ENCODE data around the gene MAB21L4.

MAB21L4 gene

DNA sequence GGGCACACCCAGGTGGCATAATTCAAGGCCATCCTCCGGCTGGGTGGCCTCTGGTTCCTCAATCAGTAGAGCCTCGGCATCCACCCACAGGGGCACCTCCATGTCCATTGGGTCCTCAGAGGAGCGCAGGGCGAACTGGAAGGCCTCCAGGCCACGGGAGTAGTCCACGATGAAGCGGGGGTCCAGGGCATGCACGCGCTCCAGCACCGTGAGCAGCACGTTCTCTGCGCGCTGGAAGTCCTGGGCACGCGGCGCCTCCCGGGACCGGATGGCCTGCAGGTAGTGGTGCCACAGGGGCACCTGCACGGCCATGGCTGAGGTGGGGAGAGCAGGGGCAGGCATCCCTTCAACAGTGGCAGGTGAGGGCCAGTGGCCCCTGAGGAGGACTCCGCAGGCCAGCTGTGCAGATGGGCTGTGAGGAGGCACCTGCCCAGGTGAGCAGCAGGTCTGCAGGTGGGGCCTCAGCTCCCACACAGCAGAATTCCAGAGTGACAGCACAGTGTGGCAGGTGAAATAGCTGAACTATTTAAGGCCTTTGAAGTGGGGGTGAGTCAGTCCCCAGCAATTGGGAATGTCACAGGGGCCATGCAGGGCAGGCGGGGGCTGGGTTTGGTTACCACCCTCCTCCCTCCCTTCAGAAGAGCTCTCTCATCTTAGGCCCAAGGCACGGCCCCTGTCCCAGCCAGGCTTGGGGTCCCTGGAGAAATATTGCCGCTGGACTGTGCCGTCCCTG lies at the start of gene MAB21L4:
MAB21L4 (minus strand) TSS at position 501 of the 733 bp plus-strand sequence; CDS start at position 342, 159 bp downstream.
- peak; percentile 86 for DNase-seq

DNA sequence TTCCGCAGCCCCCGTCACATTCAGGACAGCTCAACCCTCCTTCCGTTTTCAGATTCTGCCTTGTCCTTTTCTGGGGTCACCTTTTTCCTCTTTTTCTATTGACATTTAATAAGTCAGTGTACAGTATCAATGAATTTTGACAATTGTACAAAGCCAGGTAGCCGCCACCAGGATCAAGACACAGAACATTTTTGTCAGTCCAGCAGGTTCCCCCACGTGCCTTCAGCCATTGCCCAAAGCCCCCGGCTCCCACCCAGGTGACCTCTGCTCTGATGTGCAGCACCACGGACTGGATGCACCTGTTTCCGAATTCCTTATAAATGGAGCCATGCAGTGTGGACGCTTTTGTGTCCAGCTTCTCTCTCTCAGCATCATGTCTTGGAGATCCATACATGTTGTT lies 40.1 kb upstream of the MAB21L4 start:
- DNase-seq = no peak

DNA sequence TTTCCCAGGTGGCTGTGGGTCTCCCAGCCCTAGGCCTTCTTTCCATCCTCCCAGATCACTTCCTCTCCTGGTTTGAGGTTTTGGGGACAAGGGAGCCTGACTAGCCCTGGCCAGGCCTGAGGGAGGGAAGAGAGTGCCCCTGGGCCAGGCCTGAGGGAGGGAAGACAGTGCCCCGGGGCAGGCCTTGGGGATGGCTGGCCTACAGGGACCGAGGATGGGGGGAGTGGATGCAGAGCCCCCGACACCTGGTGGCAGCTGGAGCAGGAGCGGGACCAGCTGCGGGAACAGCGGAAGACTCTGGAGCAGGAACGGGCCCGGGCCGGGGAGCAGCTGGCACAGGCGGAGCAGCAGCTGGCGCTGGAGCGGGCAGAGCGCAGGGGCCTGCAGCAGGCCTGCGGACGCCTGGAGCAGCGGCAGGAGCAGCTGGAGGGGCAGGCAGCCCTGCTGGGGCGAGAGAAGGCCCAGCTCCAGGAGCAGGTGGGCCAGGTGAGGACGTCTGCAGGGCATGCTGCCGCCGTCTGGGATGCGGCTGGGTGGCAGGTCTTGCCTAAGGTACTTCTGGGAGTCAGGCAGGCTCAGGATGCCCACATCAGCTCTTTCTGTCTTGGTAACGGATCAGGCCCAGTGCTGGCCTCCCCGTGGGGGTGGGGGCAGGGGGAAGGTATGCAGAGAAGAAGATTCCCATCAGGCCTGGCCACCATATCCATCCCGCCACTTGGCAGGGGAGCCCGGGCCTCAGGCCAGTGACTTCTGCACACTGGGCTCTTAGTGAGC lies 39.3 kb upstream of the MAB21L4 start:
- DNase-seq = no peak

DNA sequence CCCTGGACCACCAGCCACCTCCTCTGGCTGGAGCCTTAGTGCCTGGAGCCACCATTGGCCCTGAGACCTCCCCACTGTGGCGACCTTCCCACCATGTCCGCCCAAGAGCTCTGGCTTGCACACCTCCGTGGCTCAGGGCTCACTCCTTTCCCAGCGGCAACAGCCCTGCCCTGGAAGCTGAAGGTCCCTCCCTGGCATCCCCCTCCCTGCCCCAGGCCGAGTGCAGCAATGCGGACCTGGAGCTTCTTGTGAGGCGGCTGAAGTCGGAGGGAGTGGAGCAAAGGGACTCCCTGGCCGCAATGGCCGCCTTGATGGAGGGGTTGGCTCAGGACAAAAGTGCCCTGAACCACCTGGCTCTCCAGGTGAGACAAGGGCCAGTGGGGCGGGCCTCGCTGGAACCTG lies 38.7 kb upstream of the MAB21L4 start:
- no peak for DNase-seq

DNA sequence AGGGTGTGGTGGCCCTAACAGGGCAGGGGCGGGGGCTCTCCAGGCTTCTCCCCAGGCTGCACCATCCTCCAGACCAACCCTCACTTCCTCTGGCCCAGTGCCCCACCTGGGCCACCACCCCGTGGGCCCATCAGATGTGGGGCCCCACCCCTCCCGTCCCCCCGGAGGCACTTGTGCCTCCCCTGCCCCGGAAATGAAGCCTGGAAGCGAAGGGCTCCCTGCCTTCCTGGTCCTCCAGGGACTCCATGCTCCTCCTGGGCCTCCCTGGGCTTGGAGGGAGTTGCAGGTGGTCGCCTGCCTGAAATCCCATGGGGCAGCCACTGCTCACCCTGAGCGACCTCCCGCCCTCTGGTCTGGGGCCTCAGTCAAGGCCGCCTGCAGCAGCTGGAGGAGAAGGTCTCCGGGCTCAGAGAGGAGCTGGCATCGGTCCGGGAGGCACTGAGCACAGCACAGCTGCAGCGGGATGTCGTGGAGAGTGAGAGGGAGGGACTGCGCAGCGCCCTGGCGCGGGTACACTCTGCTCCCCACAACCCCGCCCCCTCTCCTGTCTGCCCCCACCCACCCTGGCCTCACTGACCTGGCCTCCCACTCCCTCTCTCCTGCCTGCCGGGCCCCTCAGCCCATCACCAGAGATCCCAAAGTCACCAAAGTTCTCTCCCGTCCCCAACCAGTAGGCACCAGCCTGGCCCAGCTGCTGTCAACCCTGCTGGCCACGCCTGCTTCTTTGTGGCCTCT lies 38.2 kb upstream of the MAB21L4 start:
- peak; percentile 66 for DNase-seq

DNA sequence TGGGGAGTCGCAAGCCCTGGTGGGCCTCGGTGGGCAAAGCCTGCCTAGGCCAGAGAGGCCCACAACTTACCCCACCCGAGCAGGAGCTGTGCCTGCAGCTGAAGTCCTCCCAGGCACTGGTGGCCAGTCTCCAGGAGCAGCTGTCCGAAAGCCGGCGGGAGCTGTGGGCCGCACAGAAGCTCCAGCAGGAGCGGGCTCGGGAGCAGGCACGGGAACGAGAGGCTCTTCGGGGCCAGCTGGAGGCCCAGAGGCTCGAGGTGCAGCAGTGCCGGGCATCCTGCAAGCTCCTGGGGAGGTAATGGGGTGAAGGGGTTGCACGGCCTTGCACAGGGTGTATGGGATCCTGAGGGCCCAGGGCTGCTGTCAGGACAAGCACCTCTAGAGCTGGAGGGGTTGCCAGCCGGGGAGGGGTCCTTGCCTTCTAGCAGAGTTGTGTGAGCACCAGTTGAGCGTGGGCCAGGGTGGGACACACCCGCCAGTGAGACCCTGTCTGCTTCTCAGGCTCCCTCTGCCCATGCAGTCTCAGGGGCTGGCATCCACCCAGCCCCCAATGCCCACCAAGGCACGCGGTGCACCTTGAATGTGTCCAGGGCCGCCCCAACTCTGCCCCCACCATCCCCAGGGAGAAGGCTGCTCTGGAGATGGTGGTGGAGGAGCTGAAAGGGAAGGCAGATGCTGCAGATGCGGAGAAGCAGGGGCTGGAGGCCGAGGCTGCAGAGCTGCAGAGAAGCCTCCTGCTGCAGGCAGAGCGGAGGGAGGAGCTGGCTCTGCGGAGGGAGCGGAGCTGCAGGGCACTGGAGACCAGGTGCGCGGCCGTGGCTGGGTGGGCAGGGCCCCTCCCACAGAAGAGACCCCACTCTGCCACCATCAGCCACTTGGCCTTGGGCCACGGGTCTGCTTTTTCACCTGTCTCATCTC lies 37.4 kb upstream of the MAB21L4 start:
- peak; percentile 58 for DNase-seq

DNA sequence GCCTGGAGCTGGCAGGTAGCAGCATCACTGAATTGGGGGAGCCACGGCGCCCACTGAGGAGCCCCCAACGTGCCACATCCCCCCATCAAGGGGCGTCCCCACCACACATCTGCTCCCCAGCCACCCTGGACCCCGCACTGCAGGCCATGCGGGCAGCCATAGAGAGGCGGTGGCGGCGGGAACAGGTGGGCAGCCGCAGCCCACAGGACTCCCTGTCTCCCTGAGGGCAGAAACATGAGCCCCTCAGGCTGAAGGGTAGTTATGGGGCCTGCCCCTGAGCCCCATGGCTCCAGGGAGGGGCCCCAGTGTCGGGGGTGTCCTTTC lies 36.7 kb upstream of the MAB21L4 start:
- no peak for DNase-seq

DNA sequence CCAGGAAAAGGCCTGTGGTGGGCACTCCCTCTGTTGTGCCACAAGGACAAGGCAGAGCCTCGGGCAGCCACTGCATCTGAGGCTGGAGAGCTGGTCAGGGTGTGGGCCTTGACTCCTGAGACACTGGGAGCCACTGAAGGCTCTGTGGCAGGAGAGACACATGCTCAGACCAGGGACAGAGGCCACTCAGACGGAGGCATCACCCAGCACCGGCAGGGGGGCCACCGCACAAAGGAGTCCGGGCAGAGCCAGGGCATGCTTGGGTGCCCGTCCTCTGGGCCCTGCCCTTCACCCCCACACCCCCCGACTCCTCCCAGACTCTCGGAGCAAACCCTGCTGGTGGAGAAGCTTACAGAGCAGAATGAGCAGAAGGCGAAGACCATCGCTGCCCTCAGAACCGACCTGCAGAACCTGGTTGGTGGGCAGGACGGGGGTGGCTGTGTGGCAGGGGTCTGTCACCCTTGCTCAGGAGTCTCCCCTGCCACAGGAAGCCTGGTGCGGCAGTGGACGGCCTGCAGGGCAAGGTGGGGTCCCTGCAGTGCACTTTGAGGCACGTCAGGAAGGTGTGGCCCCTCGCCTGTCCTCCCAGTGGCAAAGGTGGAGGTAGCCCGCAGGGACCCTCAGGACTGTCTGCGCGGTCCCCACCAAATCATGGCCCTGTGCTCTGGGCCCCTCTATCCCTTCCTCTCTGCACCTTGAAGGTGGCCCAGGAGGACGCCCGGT lies 36.2 kb upstream of the MAB21L4 start:
- DNase-seq = no peak

DNA sequence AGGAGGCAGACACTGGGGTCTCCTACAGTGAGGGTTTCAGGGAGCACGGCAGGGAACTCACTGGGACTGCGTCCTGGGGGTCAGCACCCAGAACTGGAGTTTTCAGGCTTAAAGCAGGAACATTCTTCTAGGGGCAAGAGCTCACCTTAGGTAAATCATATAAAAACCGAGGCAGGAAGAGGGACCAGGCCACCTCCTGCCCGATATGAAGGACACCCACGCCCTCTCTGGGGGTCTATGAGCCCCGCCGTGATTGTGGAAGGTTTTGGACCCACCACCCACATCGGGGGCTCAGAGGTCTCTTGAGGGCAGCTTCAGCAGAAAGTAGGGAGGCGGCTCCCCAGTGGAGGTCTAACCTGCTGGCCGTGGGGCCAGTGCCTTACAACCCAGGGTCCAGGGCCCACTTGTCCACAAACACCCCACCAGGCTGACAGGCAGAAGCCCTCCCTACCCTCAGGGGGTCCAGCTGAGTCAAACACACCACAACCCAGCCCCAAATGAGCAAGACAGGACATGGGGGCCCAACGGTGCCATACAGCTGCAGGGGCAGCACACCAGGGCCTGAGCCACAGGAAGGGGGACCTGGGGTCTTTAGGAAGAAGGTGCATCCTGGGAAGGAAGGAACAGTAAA lies 35.5 kb upstream of the MAB21L4 start:
- DNase-seq = no peak

DNA sequence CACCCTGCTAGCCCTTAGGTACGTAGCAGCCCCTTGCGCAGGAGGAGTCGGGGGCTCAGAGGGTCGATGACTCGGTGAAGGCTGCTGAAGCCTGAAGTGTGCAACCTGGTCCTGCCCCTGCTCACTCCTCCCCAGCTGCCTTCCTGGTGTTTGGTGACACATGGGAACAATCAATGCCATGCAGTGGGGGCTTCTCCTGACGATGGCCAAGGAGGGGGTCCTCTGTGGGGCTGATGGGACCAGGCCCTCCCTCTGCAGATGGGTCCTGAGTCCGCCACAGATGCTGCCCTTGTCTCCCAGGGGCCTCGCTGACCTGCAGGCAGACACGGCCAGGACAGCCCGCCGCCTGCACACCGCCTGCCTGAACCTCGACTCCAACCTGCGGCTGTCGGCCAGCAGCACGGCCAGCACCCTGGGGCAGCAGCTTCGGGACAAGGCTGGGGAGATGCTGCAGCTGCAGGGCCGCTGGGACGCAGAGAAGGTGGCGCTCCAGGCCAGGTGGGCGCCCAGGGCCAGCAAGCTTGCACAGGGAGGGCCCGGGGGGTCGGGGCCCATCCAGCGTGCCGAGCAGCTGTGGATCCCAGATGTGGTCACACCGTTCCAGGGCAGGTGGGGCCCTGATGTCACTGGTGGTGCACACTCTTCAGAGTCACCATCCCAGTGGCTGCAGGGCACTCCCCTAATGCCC lies 34.8 kb upstream of the MAB21L4 start:
- no peak for DNase-seq

DNA sequence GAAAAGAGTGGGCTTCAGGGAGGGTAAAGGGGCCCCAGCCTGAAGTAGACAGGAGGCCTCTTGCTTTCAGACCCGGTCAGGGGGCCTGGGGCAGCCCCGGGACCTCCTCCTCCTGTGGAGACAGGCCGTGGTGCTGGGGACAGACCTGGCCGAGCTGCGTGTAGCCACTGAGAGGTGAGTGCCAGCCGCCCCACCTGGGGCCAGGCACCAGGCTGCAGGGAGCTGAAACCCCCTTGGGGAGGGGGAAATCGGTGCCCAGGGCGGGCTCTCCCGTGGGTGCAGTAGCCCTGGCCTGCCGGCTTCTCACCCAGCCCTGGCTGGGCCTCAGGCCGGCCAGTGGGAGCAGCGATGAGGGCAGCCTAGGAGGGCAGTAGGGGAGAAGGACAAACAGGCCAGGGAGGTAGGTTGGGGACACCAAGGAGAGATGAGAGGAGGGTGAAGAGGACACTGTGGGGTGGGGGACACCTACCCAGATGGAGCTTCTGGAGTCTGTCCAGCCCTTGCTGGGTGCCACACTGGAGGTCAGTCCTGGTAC lies 34.2 kb upstream of the MAB21L4 start:
- no peak for DNase-seq

DNA sequence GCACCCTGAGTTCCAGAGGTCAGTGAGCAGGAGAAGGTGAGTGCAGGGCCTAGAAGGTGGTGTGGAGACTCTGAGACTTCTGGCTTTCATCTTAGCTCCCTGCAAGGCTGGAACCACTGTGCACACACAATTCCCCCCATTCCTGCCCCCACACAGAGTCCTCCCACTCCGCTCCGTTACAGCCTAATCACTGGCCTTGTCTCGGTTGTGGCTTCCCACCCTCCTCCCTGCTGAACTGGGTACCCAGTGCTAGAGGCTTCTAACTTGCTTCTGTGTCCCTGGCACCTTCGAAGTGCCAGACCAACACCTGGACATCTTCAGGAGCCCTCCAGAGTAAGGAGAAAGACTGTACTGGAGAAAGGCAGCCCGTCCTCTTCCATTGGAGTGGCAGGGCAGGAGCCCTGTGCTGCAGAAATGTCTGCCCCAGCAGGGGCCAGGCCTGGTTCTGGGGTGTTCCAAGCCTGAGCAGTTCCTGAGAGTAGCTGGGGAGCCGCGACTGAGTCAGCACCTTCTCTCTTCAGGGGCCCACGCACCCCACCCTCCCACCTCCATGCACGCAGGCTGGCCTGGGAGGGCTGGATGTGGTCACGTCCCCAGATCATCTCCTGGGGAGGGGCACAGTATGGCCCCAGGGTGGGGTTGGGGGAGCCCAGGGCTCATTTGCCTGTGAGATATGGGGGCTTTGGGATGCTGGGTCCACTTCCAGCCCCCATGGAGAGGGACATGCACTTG lies 33.6 kb upstream of the MAB21L4 start:
- DNase-seq = no peak

DNA sequence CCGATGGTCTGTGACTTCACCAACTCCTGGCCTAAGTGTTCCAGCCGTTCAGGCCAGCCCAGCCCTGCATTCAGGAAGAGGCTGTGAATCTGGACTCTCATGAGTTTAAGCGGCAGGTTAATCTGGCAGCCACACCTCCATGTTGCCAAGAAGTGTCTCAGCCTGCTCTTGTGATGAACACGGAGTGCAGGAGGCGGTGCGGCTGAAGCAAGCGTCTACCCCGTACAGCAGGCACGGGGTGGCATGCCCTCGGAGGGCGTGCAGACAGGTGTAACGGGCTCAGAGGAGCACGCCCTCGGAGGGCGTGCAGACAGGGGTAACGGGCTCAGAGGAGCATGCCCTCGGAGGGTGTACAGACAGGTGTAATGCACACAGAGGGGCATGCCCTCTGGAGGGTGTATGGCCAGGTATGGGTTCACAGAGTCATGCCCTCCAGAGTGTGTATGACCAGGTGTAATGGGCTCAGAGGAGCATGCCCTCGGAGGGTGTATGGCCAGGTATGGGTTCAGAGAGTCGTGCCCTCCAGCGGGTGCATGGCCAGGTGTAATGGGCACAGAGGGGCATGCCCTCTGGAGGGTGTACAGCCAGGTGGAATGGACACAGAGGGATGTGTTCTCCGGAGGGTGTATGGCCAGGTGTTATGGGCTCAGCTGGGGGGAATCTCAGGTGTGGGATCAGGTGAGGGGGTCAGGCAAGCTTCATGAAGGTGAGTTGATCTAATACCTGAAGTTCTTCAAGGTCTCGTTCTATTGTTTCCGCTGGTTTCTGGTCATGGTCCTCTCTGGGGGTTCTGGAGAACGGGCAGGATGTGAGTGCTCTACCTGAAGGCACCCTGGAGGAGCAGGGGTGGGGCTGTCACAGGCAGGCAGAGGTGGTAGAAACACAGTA lies 32.8 kb upstream of the MAB21L4 start:
- DNase-seq = no peak

DNA sequence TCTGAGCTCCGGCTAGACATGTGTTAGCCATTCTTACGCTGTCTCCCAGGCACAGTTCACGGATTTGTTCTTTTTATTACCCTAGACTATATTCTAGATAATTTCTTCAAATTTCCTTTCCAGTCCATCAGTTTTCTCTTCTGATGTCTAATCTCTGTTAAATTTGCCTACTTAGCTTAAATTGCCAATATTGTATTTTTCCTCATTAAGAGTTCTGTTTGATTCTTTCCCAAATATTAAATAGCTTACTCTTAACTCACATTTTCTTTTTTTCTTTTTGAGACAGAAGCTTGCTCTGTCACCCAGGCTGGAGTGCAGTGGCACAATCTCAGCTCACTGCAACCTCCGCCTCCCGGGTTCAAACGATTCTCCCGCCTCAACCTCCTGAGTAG lies 31.4 kb upstream of the MAB21L4 start:
- DNase-seq = no peak

DNA sequence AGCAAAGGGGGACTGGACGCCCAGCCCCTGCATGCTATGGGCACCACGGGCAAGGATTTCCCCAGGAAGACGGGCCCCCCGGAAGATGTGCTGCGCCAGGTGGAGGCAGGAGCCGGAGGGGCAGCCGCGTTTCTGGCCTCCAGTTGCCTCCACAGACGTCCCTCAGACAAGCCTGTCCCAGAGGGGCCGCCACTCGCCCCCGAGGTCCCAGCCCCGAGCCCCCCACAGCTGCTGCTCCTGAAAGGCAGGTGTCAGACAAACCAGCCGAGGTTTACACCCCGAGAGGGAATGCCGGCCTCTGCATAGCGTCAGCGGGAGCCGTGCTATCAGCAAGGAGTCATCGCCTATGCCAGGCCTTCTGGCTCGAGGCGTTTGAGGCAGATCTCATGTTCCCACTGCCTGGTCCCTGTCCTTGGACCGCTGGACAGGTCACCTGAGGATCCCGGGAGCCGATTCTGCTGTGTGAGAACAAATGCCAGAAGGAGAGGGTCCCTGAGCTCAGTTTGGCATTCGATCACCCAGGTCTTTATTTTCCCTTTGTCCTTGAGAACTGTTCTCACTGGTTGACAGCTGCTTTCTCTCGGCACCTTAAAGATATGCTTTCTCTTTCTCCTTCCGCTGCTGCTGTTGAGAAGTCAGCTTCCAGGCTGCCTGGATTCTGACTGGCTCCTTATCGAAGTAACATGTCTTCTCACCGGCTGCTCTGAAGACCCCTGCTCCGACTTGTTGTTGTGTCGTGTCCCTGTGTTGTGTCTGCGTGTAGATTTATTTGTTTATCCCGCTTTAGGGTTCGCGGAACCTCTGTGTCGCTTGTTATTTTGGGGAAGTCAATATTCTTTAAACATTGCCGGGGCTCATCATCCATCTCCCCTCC lies 30.8 kb upstream of the MAB21L4 start:
- peak; percentile 60 for DNase-seq

DNA sequence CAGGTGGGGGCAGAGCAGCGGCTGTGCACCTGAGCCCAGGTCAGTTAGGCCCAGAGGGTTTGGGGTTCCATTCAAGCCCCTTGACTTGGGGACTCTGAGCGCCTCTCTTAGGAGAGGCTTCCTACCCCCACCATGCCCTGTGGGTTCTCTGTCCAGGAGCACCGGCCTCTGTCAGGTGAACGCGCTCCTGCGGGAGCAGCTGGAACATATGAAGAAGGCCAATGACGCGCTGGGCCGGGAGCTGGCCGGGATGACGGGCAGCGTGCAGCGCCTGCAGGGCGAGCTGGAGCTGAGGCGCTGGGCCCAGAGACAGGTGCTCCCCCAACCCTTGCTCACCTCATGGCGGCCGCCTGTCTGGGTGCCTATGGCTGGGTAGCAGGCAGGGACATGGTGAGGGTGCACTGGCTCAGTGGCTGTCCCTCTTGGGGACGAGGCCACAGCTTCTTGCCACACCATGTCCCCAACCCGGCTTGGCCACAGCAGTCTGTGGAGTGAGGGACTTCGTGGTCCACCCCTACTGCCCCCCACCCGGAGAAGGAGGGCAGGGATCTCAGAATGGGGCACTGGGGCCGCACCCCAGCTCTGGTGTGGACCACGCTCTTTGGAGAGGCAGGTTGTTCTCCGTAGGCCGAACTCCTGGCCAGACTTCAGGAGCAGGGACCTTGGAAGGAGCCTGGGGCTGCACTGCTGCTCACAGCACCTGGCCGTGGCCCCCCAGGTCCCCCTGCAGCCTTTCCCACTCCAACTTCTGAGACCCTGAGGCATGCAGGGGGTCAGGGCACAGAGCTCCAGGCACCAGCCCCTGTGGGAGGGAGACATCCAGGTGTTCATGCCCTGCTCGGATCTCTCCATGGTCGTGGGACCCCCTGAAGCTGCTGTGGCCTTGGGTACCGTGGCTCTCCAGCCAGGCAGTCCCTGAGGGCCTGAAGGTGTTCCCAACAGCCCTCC lies 29.9 kb upstream of the MAB21L4 start:
- DNase-seq = peak; percentile 86

DNA sequence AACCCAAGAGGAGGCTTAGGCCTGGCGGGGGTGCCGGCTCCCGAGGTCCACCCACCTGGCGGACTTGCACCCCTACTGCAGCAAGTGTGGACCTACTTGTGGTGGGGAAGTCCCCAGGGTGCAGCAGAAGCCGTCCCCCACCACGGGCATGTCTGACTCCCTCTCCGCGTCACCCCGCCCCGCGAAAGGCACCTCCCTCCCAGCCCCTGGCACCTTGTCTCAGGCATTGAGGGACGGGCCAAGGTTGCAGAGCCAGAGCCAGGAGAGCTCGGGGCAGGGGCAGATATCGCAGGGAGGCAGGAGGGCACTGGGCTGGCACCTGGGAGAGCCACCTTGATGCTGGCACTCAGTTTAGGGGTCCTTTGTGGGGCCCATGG lies 29.2 kb upstream of the MAB21L4 start:
- peak; percentile 67 for DNase-seq
